HepG2 (cell line): ENCODE measurements around the gene IL1RAPL2. TPM values are rescaled to one million over a fixed set of nuclear protein-coding genes. Genes with fewer than 3 reads are reported as not detected.

Experiments used
- ATAC-seq: fragments of 200-7000 bp; cut with Tn5 transposase; 3 replicates; pipeline ENCODE4 v1.9.1; 2020; ENCODE audit warnings: mild to moderate bottlenecking, moderate library complexity
- BruUV-seq: library from RNA; stranded (reverse); fragments of 400-500 nt; replicated peaks from 2 replicates; lab custom pipeline; 2021; lab: Mats Ljungman, UMichigan
- CTCF ChIA-PET: fragments of 300-600 bp; formaldehyde crosslinking; extraction: SDS; loops from one replicate; lab custom pipeline; 2021; ENCODE audit warnings: low total read pairs, inconsistent platforms, low intra/inter-chr PET ratio; lab: Yijun Ruan, JAX
- POLR2A ChIA-PET: fragments of 350-600 bp; sonication (Branson Sonifier 250); formaldehyde crosslinking; loops from one replicate; lab custom pipeline; 2020; ENCODE audit warnings: antibody characterized with exemption, inconsistent platforms; lab: Yijun Ruan, JAX
- DNase-seq: peaks from one replicate; pipeline ENCODE4 v3.0.0-alpha.2; 2015; ENCODE audit warnings: low spot score
- FAIRE-seq: peaks from 3 replicates; lab custom pipeline; 2011; peaks lifted over from hg19 to GRCh38; lab: Jason Lieb, UNC
- H2AFZ ChIP-seq: one replicate; pipeline ENCODE4 v1.6.1; 2011; ENCODE audit warnings: low read length, inconsistent platforms
- H3K27ac ChIP-seq: fragments of 300-600 bp; 3 replicates; pipeline ENCODE4 v1.8.0; 2011; ENCODE audit warnings: mixed run types, mild to moderate bottlenecking, mixed read lengths, low read length, inconsistent platforms; ENCODE audit not compliant: insufficient read depth; ENCODE audit errors: extremely low read length
- H3K27me3 ChIP-seq, 2 experiments: fragments of 200-600 bp in 1 of 2; 2 replicates in 1 of 2; 3 replicates in 1 of 2; pipeline versions ENCODE4 v1.6.0 to v1.8.0; 2011; ENCODE audit warnings: low read length in 2 of 2, mild to moderate bottlenecking in 2 of 2, moderate library complexity in 2 of 2, inconsistent platforms in 1 of 2; ENCODE audit not compliant: insufficient read depth in 2 of 2, control insufficient read depth in 1 of 2
- H3K36me3 ChIP-seq, 2 experiments: fragments of 200-600 bp in 1 of 2; replicated peaks in 1 of 2; 2 replicates in 1 of 2; 3 replicates in 1 of 2; pipeline versions ENCODE4 v1.5.1 to v1.8.0; 2011; ENCODE audit warnings: low read length in 2 of 2, inconsistent platforms in 1 of 2; ENCODE audit not compliant: insufficient read depth in 2 of 2, control insufficient read depth in 1 of 2
- H3K4me1 ChIP-seq: 2 replicates; pipeline ENCODE4 v1.5.1; 2012; ENCODE audit warnings: low read length, inconsistent platforms; ENCODE audit not compliant: insufficient read depth
- H3K4me2 ChIP-seq: 2 replicates; pipeline ENCODE4 v1.6.0; 2011; ENCODE audit warnings: low read depth, low read length, inconsistent platforms
- H3K4me3 ChIP-seq, 3 experiments: fragments of 200-600 bp in 1 of 3; sonication (generic), shearing (Covaris generic) in 1 of 3; replicated peaks in 1 of 3; 2 replicates each; pipeline ENCODE4 v1.5.1; 2011 to 2016; ENCODE audit warnings: low read length in 3 of 3, inconsistent platforms in 2 of 3, low read depth in 2 of 3, mild to moderate bottlenecking in 2 of 3, control low read depth in 1 of 3, mixed read lengths in 1 of 3; ENCODE audit not compliant: insufficient read depth in 1 of 3
- H3K79me2 ChIP-seq: one replicate; pipeline ENCODE4 v1.6.1; 2011; ENCODE audit warnings: low read length, inconsistent platforms; ENCODE audit not compliant: insufficient read depth
- H3K9ac ChIP-seq: 2 replicates; pipeline ENCODE4 v1.6.0; 2011; ENCODE audit warnings: mild to moderate bottlenecking, low read depth, low read length, inconsistent platforms; ENCODE audit not compliant: insufficient read depth
- H3K9me3 ChIP-seq: 2 replicates; pipeline ENCODE4 v1.5.1; 2012; ENCODE audit warnings: mild to moderate bottlenecking, low read length
- H4K20me1 ChIP-seq: 2 replicates; pipeline ENCODE4 v1.6.0; 2011; ENCODE audit warnings: inconsistent platforms, mild to moderate bottlenecking, low read length, moderate library complexity; ENCODE audit not compliant: insufficient read depth
- BCLAF1 ChIP-seq: fragments of 450-650 bp; IDR thresholded peaks from 2 replicates; pipeline ENCODE4 v1.6.1; 2017; ENCODE audit warnings: mild to moderate bottlenecking
- CEBPG ChIP-seq: IDR thresholded peaks from 2 replicates; pipeline ENCODE4 v1.6.1; 2016
- CEBPZ ChIP-seq: IDR thresholded peaks from 2 replicates; pipeline ENCODE4 v1.6.1; 2012; ENCODE audit warnings: low read length, improper control_type of control experiment
- FOXA1 ChIP-seq, 2 experiments: fragments of 450-650 bp in 1 of 2; sonication (generic) in 1 of 2; formaldehyde crosslinking in 1 of 2; IDR thresholded peaks; 2 replicates each; pipeline versions ENCODE4 v1.4.0 to v1.6.1; 2016 to 2020; ENCODE audit warnings: missing genetic modification reagents in 1 of 2
- GTF2F1 ChIP-seq: fragments of 150-350 bp; IDR thresholded peaks from 2 replicates; pipeline ENCODE4 v1.6.1; 2014; ENCODE audit warnings: low read length
- NR2F6 ChIP-seq, 2 experiments: IDR thresholded peaks; 2 replicates each; pipeline ENCODE4 v1.6.1; 2016; ENCODE audit warnings: antibody characterized with exemption in 1 of 2, mild to moderate bottlenecking in 1 of 2
- REL ChIP-seq: sonication (generic); formaldehyde crosslinking; conservative IDR thresholded peaks from 2 replicates; pipeline ENCODE4 v1.8.0; 2022; ENCODE audit warnings: mild to moderate bottlenecking, missing genetic modification reagents, moderate library complexity
- SMAD3 ChIP-seq: sonication (generic); formaldehyde crosslinking; IDR thresholded peaks from 2 replicates; pipeline ENCODE4 v1.4.0; 2020; ENCODE audit warnings: missing genetic modification reagents
- SNAPC2 ChIP-seq: sonication (generic); formaldehyde crosslinking; IDR thresholded peaks from 2 replicates; pipeline ENCODE4 v1.8.1; 2022; ENCODE audit warnings: mild to moderate bottlenecking, missing genetic modification reagents
- SOX13 ChIP-seq, 3 experiments: fragments of 450-650 bp in 1 of 3; sonication (generic) in 1 of 3; formaldehyde crosslinking in 1 of 3; IDR thresholded peaks in 2 of 3; conservative IDR thresholded peaks in 1 of 3; 2 replicates each; pipeline versions ENCODE4 v1.5.0 to v1.6.1; 2016 to 2020; ENCODE audit warnings: antibody characterized with exemption in 1 of 3, mild to moderate bottlenecking in 1 of 3, missing compliant biosample characterization in 1 of 3, missing genetic modification reagents in 1 of 3, moderate library complexity in 1 of 3
- TARDBP ChIP-seq: sonication (generic); formaldehyde crosslinking; IDR thresholded peaks from 2 replicates; pipeline ENCODE4 v1.8.0; 2022; ENCODE audit warnings: mild to moderate bottlenecking, missing genetic modification reagents
- TFDP2 ChIP-seq: sonication (generic); formaldehyde crosslinking; IDR thresholded peaks from 2 replicates; pipeline ENCODE4 v1.4.0; 2020; ENCODE audit warnings: missing genetic modification reagents
- ZNF589 ChIP-seq: sonication (generic); formaldehyde crosslinking; conservative IDR thresholded peaks from 2 replicates; pipeline ENCODE4 v1.8.0; 2022; ENCODE audit warnings: mild to moderate bottlenecking, moderate library complexity, missing genetic modification reagents
- ZNF883 ChIP-seq: sonication (generic); formaldehyde crosslinking; IDR thresholded peaks from 2 replicates; pipeline ENCODE4 v1.5.1; 2020; ENCODE audit warnings: mild to moderate bottlenecking, missing genetic modification reagents; ENCODE audit errors: not compliant biosample characterization
- WGBS: methylation state at CpG from one replicate; pipeline ENCODE4 v1.1.6; 2017; ENCODE audit warnings: low lambda C conversion rate; 5-methylcytosine and 5-hydroxymethylcytosine counted together
- in situ Hi-C: cut with HindIII; loops from 2 replicates; pipeline ENCODE4 v1.10.0; 2017; ENCODE audit warnings: low pct_unique_long_range_greater_than_20kb; ENCODE audit not compliant: extremely low pct_ligation_motif_present
- intact Hi-C: fragments of 100-400 bp; cut with micrococcal nuclease; formaldehyde crosslinking; loops from one replicate; pipeline ENCODE4 v1.10.0; 2022; ENCODE audit not compliant: unreplicated experiment
- polyA plus RNA-seq, 8 experiments: library from polyadenylated mRNA; depleted of rRNA in 3 of 8; stranded (reverse) in 7 of 8; unstranded in 1 of 8; fragments of >200 nt; fragmentation: Illumina TruSeq in 4 of 8; extraction: Trizol in 4 of 8; gene quantifications; 2 replicates each; pipeline versions ENCODE4 v1.2.1 to v1.2.3, GENCODE V29; 2011 to 2016; ENCODE audit warnings: low read depth in 4 of 8, missing spikeins in 1 of 8, mixed read lengths in 1 of 8; ENCODE audit not compliant: insufficient read depth in 1 of 8
- total RNA-seq, 5 experiments: library from RNA; depleted of rRNA; stranded (reverse); fragments of >200 nt; fragmentation: Illumina TruSeq; extraction: Trizol; gene quantifications; 2 replicates each; pipeline ENCODE4 v1.2.3, GENCODE V29; 2016; ENCODE audit warnings: low read depth in 1 of 5

The IL1RAPL2 gene
- total and polyA plus RNA-seq, 2 of the 13 experiments (the other 11 are each of a cell fraction or from before 2014, with no cell fraction given), result not detected

GRCh38 chrX:105759598-105759997, 1193.6 kb downstream of the IL1RAPL2 start (continued):
- TF ChIP-seq SOX13 (IDR thresholded peaks at IDR 0.05), result no peak
- no peak for TF ChIP-seq SOX13 (CRISPR knock-in tag; conservative IDR thresholded peaks at IDR 0.05 in 1 of 2, IDR thresholded peaks at IDR 0.05 in 1 of 2)
- TF ChIP-seq CEBPZ, result no peak
- TF ChIP-seq SNAPC2, result no peak
- no peak for TF ChIP-seq CEBPG (CRISPR knock-in tag)
- TF ChIP-seq GTF2F1, result no peak

- no peak overlapping the region for H2AFZ ChIP-seq
- H3K4me1 ChIP-seq, result no peaks in the 10 kb centered on the region
- no peaks in the 10 kb centered on the region for H4K20me1 ChIP-seq
- BruUV-seq, result no TSS peak
- H3K4me3 ChIP-seq, result no peak overlapping the region
- no peak overlapping the region for H3K4me2 ChIP-seq
- no peaks in the 10 kb centered on the region for H3K79me2 ChIP-seq
- no peaks in the 10 kb centered on the region for H3K9me3 ChIP-seq
- H3K9ac ChIP-seq, result no peak overlapping the region
- no CpG with 5 or more reads among the region's 1 CpG for WGBS
- no peaks in the 10 kb centered on the region for H3K36me3 ChIP-seq
- ATAC-seq (no peak; the same call in 2 of the 3 replicates), FAIRE-seq (peak; percentile 42), DNase-seq (peak; percentile 0)
- intact Hi-C loops (no loop called here), in situ Hi-C loops (no loop called here)
- H3K27me3 ChIP-seq, result no peaks in the 10 kb centered on the region
- POLR2A ChIA-PET, result no interaction called here
- H3K27ac ChIP-seq, result no peak overlapping the region
- CTCF ChIA-PET, result no interaction called here
- TF ChIP-seq NR2F6 (IDR thresholded peaks at IDR 0.05), result no peak
- TF ChIP-seq NR2F6 (CRISPR knock-in tag; IDR thresholded peaks at IDR 0.05), result no peak
- no peak for TF ChIP-seq BCLAF1
- no peak for TF ChIP-seq ZNF883 (CRISPR knock-in tag)
- no peak for TF ChIP-seq FOXA1 (IDR thresholded peaks at IDR 0.05)
- TF ChIP-seq FOXA1 (CRISPR knock-in tag; IDR thresholded peaks at IDR 0.05), result no peak
- no peak for TF ChIP-seq TFDP2
- TF ChIP-seq REL (CRISPR knock-in tag), result no peak
- no peak for TF ChIP-seq TARDBP (CRISPR knock-in tag)
- no peak for TF ChIP-seq ZNF589
- TF ChIP-seq SMAD3 (CRISPR knock-in tag), result no peak
Measured at GRCh38 chrX:105765691-105766090, 1199.7 kb downstream of the IL1RAPL2 start.
